Mesothelial cell of epicardium (in vitro differentiated cells): ENCODE data around the gene NECTIN3. TPM values are rescaled to one million over a fixed set of nuclear protein-coding genes. Genes with fewer than 3 reads are reported as not detected.

Experiments used
- DNase-seq, 2 experiments: peaks; one replicate each; pipeline ENCODE4 v3.0.0; 2021; ENCODE audit warnings: low spot score in 2 of 2; ENCODE audit not compliant: unreplicated experiment in 2 of 2
- H3K27ac Mint-ChIP-seq: 2 replicates; pipeline ENCODE4 v1.8.0; 2021; ENCODE audit warnings: mixed read lengths
- H3K27me3 Mint-ChIP-seq: 2 replicates; pipeline ENCODE4 v1.8.0; 2021; ENCODE audit warnings: low read depth, mixed read lengths
- H3K36me3 Mint-ChIP-seq: 2 replicates; pipeline ENCODE4 v1.8.0; 2021; ENCODE audit warnings: mixed read lengths
- H3K4me1 Mint-ChIP-seq: 2 replicates; pipeline ENCODE4 v1.8.0; 2021; ENCODE audit warnings: mixed read lengths
- H3K4me3 Mint-ChIP-seq: 2 replicates; pipeline ENCODE4 v1.8.0; 2021; ENCODE audit warnings: mild to moderate bottlenecking, moderate library complexity, mixed read lengths
- H3K9me3 Mint-ChIP-seq: 2 replicates; pipeline ENCODE4 v1.8.0; 2021; ENCODE audit warnings: mixed read lengths
- CTCF ChIP-seq: fragments of 200-600 bp; sonication (generic); IDR thresholded peaks from one replicate; pipeline ENCODE4 v1.5.0; 2021; ENCODE audit warnings: antibody characterized with exemption; ENCODE audit not compliant: unreplicated experiment
- total RNA-seq: library from RNA; stranded (reverse); gene quantifications from 3 replicates; pipeline ENCODE4 v1.2.1, GENCODE V29; 2021

NECTIN3 gene
- total RNA-seq, 1 donor from 2014 or later, result 27.3 TPM

GRCh38 chr3:111210003-111210711 lies 138.5 kb downstream of the NECTIN3 start:
- Mint-ChIP-seq H3K36me3 (no peaks in the 10 kb centered on the region), H3K27ac (no peak overlapping the region), H3K4me1 (no peaks in the 10 kb centered on the region), H3K27me3 (no peaks in the 10 kb centered on the region), H3K4me3 (no peak overlapping the region), H3K9me3 (no peaks in the 10 kb centered on the region)
- TF ChIP-seq CTCF, result no peak
- DNase-seq, result no peak

GRCh38 chr3:111210866-111211564 lies 139.4 kb downstream of the NECTIN3 start:
- H3K4me1 Mint-ChIP-seq, result no peaks in the 10 kb centered on the region
- TF ChIP-seq CTCF, result no peak
- H3K36me3 Mint-ChIP-seq, result no peaks in the 10 kb centered on the region
- H3K4me3 Mint-ChIP-seq, result no peak overlapping the region
- H3K27ac Mint-ChIP-seq, result no peak overlapping the region
- H3K9me3 Mint-ChIP-seq, result no peaks in the 10 kb centered on the region
- no peaks in the 10 kb centered on the region for H3K27me3 Mint-ChIP-seq
- no peak for DNase-seq

GRCh38 chr3:111212511-111212910 lies 140.9 kb downstream of the NECTIN3 start:
- Mint-ChIP-seq H3K36me3 (no peaks in the 10 kb centered on the region), H3K27me3 (no peaks in the 10 kb centered on the region), H3K4me1 (no peaks in the 10 kb centered on the region), H3K9me3 (no peaks in the 10 kb centered on the region), H3K27ac (no peak overlapping the region), H3K4me3 (no peak overlapping the region)
- no peak for TF ChIP-seq CTCF
- no peak for DNase-seq

- Mint-ChIP-seq H3K4me1 (no peaks in the 10 kb centered on the region), H3K27me3 (no peaks in the 10 kb centered on the region), H3K4me3 (no peak overlapping the region), H3K9me3 (no peaks in the 10 kb centered on the region), H3K27ac (no peak overlapping the region), H3K36me3 (no peaks in the 10 kb centered on the region)
- TF ChIP-seq CTCF, result no peak
- no peak for DNase-seq
Measured at GRCh38 chr3:111215481-111215880, 143.9 kb downstream of the NECTIN3 start.

- H3K27me3 Mint-ChIP-seq, result no peaks in the 10 kb centered on the region
- no peak for DNase-seq
- H3K4me1 Mint-ChIP-seq, result no peaks in the 10 kb centered on the region
- H3K9me3 Mint-ChIP-seq, result no peaks in the 10 kb centered on the region
- no peak for TF ChIP-seq CTCF
- H3K36me3 Mint-ChIP-seq, result no peaks in the 10 kb centered on the region
- H3K27ac Mint-ChIP-seq, result no peak overlapping the region
- no peak overlapping the region for H3K4me3 Mint-ChIP-seq
Measured at GRCh38 chr3:111218615-111219014, 147.0 kb downstream of the NECTIN3 start.
